GM12875 (cell line): ENCODE measurements around the gene SLC7A5.

ENCODE experiments used
- H3K4me3 ChIP-seq: one replicate; pipeline ENCODE4 v1.5.1; 2011; ENCODE audit warnings: low read depth, low read length, control low read depth
- TF ChIP-seq, protein P1 (sequence below): IDR thresholded peaks from 2 replicates; pipeline ENCODE4 v1.5.1; 2011; ENCODE audit warnings: low read depth, mild to moderate bottlenecking, control low read depth, inconsistent platforms, low read length, moderate library complexity, borderline replicate concordance; ENCODE audit not compliant: insufficient read depth

SLC7A5 gene

DNA sequence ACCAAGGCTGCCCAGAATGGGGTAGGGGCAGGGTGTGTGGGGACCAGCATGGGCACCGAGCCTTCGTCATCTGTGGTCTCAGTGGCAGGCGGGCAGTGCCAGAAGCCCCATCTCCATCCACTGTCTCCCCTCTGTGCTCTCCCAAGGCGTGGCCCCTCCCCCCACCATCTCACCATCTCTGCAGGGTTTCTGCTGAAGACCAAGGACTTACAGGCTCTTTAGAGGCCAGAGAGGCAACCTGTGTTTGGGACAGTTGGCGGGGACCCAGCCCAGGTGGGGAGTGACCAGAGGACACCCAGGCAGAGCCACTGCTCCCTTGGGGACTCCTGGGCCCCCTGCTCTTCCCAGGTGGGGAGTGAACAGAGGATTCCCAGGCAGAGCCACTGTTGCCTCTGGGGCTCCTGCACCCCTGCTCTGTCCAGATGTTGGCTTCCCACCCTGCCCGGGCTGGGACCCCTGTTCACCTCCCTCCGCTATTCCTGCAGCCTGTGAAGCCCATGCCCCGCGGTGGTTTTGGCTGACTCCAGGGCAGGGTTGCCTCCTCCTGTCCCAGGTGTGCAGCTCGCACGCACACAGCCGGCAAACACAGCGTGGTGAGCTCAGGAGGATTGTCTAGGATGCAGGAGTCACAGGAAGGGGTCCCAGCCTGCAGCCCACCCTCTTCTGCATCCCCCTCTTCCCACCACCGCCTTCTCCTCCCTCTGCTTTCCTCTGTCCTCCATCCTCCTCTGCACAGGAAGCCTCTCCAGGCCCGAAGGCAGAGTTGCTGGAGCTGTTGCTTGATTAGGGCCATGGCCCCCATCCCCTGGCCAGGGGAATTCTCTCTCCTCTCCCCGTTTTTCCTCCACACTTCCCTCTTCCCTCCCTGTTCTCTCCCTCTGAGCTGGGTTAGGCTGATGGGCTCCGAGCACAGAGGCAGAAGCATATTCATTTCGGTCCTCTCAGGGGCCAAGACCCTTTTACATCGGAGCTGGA lies 45.0 kb downstream of the SLC7A5 start:
- H3K4me3 ChIP-seq: no peak overlapping the region
- TF ChIP-seq, protein P1, sequence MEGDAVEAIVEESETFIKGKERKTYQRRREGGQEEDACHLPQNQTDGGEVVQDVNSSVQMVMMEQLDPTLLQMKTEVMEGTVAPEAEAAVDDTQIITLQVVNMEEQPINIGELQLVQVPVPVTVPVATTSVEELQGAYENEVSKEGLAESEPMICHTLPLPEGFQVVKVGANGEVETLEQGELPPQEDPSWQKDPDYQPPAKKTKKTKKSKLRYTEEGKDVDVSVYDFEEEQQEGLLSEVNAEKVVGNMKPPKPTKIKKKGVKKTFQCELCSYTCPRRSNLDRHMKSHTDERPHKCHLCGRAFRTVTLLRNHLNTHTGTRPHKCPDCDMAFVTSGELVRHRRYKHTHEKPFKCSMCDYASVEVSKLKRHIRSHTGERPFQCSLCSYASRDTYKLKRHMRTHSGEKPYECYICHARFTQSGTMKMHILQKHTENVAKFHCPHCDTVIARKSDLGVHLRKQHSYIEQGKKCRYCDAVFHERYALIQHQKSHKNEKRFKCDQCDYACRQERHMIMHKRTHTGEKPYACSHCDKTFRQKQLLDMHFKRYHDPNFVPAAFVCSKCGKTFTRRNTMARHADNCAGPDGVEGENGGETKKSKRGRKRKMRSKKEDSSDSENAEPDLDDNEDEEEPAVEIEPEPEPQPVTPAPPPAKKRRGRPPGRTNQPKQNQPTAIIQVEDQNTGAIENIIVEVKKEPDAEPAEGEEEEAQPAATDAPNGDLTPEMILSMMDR: no peak

DNA sequence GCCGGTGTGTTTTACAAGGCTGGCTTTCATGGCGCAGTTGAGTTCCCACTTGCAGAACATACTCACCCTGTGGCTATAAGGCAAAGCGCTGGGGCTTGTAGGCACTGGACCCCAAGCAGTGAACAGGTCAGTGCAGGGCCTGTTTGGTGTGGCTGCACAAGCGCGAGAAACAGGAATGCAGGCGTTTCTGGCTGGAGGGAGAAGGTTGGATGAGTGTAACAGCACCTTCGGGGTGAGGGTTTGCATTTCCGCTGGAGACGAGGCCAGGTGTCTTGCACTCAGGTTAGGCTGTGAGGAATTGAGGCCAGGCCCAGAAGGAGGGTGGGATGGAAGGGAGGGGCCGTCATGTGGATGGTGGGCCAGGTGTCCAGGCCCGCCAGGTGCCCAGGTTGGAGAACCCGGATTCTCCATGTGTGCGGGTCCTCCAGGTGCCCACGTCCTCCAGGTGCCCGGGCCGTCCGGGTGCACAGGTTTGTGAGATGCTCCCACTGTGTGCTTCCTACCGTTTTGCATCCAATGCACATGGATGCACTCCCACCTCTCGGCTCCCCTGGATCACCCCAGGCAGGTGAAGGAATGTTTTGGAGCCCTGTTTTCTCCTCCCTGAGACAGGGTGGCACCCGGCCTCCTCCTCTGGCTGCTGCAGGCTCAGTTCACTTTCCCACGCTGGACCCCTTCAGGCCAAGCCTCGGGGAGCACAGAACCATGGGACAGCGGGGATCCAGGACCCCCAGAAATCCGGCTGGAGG lies 46.0 kb downstream of the SLC7A5 start:
- TF ChIP-seq, protein P1: no peak
- H3K4me3 ChIP-seq: no peak overlapping the region

DNA sequence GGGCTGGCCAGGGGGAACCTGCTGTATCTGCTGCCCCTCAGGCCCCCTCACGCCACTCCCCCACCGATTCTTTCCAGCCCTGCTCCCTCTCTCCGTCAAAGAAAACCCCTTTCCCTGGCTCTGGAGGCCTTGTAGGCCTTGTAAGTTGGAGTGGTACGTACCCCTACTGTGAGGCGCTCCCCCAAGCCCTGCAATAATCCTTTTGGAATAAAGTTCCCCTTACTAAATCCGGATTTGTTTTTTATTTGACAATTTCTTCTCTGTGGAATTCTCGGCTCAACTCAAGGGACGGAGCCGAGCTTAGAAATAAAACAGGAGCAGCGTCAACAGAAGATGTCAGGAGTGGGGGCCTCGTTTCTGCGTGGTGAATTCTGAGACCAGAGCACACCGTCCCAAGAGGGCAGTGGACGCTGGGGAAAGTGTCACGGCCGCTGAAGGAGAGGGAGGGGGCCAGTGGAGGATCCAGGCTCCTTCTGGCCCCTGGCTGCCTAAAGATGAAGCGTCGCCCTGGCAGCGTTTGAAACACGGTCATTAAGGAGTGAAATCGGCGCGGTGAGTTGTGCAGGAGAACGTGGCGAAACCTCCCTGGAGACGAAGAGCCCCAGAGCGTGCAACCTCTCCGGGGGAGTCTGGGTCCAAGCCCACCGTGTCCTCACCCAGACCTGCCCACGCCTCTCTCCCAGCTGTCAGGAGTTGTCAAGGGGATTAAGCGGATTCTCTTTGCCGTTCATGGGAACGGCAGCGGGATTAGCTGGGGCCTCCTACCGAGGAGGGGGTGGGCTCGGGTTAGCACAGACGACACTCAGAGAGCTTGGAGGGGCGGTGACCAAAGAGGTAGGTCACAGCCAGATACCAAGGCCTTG lies 47.0 kb downstream of the SLC7A5 start:
- H3K4me3 ChIP-seq: no peak overlapping the region
- TF ChIP-seq, protein P1: no peak

DNA sequence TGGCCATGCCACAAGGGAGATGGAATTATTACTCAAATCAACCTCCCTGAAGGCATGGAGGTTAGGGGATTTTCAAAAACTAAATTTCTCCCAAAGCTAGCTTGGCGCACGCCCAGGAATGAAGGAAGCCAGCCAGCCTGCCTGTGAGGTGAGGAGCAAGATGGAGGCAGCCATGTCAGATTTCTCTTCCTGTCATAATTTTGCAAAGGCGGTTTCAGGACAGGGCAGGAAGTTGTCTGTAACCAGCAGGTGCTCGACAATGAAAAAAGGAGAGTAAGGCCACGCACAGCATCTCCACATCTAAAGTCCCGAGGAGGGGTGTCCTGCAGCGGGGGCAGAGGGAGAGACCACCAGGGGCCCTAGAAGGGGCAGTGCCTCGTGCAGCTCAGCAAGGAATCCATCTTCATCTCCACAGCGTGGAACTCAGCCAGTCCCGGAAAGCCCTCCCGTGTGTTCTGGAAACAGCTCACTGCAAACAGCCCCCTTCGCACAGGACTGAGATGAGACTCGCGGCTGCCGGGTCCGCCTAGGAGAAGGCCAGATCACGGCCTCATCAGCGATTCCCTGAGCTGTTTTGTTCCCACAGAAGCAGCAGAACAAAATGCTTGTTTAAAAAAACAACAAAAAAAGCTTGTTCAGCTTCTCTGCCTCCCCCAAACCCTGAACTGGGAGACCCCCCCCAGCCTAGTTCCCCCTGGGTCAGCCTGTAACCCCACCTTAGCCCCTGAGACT lies 47.8 kb downstream of the SLC7A5 start:
- no peak overlapping the region for H3K4me3 ChIP-seq
- TF ChIP-seq, protein P1: no peak

DNA sequence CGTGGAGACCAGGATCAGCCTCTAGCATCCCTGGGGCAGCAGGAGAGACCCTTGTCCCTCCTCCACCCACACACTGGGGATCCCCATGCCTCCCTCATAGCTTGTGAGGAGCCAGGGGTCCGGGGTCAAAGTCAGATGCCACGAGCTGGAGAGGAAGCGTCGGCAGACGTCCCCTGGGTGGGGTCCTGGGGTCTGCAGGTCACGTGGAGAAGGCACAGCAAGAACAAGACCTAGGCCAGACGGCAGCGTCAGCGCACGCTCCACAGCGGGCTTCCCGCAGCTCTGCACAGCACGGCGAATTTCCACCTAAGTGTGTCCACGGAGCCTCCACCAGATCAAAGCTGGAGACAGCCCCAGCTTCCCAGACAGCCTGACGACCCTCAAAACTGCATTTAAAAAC lies 49.3 kb downstream of the SLC7A5 start:
- TF ChIP-seq, protein P1: no peak
- H3K4me3 ChIP-seq: no peak overlapping the region

DNA sequence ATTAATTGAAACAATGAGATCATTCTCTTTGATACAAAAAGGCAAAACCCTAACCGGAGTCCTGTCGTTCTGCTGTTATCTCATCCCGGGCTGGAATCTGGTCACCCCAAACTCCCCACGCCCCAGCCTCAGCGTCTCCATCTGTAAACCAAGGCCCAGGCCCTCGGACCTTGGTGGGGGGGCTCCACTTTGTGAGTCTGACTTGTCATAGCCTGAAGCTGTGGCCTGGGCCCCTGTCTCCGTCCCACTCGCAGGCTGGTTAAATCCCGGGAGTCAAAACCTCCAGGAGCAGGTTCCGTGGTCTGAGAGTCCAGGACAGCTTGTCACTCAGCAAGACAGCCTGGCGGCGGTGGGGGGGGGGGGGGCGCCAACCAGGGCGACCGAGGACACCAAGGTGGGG lies 50.0 kb downstream of the SLC7A5 start:
- no peak overlapping the region for H3K4me3 ChIP-seq
- TF ChIP-seq, protein P1: no peak
